Embryonic facial prominence (tissue), 1 donor: ENCODE data around the gene PRDM16.
"Not testable (repeated sequence)": the region's sequence is repeated elsewhere in the genome, so short reads cannot be mapped to it uniquely, and the experiment has no call there.

Experiments
- DNase-seq: peaks from one replicate; pipeline ENCODE4 v3.0.0-alpha.2; 2016; ENCODE audit errors: extremely low spot score

The PRDM16 gene

DNA sequence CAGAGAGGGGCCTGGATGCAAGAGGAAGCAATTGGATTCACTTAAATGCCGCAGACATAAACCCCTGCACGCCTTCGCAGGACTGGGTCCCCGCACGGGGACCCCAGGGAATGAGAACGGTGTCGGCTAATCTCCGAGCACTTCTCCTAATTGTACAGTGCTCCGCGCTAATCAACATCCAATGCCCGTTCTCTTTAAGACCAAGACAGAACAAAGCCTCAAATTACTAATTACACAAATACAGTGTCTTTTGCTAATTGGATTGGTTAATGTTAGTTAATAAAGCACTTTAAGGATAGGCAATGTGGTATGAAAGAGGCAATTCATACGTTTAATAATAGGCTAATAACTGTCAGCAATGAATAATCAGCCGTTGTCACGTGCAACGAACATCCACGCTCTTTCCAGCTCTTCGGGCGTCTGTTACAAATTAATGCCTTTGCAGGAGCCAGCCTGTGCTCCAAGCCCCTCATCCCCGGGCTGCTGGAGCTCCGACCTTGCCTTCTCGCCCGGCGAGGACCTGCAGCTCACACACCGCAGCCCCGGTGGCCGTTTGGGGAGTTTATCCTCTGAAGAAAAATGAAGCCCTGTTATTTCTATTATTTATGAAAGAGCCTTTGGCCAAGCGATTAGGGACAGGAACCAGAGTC, 157.8 kb downstream of the PRDM16 start:
- no peak for DNase-seq

DNA sequence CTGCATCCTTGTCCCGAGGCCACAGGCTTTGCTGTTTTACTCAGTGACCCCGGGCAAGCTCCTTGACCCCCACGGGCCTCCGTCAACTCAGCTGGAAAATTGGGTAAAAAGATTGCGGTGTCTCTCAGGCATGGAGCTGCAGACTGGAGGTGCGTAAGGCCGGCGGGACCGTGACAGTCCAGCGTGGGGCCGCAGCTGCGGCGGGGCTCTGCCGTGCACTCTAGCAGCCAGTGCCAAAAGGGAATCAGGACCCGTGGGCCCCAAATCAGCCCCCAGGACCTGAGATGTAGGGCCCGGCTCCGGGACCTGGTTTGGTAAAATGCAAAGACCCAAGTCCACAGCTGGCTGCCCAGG, 158.3 kb downstream of the PRDM16 start:
- no peak for DNase-seq

DNA sequence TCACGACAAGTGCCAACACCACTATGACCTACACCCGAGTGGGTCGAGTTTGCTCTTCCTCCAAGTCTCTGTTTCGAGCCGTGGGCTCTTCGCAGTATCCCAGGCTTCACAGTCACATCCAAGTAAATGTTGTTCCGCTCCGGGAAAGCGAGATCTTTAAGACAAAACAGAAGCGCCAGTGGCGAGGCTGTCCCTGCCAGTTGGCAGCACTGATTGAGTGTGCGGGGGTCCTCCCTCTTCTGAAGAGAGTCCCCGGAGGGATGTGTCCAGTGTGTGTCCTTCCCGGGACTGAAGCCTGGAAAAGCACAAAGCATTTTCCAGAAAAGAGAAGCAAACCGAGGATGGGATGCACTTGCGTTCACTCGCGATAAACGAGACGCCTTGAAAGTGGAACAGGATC, 158.9 kb downstream of the PRDM16 start:
- DNase-seq: no peak

DNA sequence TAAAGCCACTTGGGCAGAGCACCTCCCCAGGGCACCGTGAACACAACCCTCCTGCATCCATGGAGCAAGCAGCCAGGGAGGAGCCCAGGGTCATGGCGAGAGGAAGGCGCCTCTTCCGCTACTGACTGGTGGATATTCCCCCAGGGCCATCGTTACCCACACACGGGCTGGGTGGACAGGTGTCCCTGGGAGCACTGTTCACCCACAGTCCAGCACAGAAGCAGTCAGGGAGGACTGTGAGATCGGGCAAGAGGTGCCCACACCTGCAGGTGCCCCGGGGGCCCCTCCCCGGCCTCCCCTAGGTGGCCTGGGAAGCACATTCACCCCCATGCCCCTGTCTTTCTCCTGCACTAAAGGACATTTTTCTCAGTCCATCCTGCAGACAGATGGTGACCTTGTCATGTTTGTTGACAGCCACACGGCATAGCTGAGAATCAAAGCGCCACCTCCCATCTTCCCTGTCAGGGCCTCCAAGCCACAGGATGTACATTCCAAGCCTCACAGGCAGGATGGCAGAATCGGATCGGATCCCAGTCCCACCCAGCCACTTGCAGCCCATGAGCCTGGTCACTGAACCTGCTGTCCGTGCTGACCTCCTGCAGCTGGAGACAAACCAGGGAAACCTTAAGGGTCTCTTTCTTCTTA, 160.2 kb downstream of the PRDM16 start:
- DNase-seq: no peak

DNA sequence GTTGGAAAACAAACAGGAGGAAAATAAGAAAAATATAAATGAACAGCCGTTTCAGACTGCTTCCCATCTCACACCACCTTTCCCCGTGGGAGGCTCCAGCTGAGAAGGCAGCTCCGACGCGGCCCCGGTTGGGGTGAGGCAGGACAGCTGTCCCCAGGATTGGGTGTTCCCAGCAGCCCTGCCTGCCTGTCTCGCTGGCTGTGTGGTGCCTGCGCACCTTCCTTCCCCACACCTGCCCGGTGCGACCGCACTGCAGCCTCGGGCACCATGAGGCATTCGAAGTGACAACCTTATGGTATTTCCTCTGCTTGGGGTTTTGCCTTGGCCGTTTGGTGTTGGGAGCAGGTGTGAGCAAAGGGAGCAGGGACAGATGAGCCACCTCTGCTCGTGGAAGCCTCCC, 161.6 kb downstream of the PRDM16 start:
- DNase-seq: no peak

DNA sequence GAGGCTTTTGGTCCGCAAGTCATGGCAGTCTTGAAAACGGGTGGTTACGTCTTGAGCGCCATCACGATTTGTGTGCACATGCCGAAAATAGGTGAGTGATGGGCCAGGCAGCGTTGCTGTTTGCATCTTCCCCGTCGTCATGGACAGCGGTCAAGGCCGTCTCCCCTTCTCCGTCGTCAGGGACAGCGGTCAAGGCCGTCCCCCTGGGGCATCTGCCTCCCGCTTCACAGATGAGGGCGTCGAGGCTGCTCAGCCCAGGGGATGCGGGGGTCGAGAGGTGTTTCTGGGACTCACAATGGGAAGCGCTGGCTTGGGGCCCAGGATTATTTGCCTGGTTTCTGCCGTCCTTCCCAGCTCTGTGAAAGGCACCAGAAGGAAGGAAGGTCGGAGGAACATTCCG, 162.2 kb downstream of the PRDM16 start:
- DNase-seq: no peak

DNA sequence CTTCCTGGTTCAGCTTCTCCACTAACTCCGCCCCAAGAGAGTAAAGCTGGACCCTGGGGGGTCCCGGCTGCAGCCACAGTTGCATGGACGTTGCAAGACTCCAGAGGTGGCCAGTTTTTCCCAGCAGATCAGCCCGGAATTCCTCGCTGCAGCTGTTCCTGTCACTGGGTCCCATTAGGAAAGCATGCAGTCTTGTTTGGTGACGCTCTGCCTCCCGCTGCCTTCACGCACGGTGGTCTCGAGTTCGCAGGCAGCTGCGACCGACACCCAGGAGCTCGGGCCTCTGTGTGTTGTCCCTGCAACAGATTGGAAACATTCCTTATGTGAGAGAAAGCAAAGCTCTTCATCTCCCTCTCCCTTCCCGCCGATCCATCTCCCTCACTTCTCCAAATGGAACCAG, 162.8 kb downstream of the PRDM16 start:
- DNase-seq: no peak

DNA sequence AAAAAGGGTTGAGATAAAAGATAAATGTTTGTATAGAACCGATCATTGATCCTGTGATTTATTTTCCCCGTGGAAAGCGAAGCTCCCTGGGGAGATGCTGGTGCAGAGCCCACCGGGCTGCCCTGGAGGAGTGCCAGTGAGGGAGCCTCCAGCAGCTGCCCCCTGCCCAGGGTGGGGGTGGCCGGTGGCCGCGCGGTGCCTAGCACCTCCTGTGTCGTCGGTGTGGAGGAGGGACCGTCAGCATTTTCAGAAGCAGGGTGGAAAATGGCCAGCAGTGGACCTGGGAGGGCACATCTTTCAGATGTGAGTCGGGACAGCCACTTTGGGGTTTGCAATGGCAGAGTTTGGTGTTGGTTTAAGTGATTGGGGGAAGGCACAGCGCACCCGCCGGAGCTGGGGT, 164.0 kb downstream of the PRDM16 start:
- no peak for DNase-seq

DNA sequence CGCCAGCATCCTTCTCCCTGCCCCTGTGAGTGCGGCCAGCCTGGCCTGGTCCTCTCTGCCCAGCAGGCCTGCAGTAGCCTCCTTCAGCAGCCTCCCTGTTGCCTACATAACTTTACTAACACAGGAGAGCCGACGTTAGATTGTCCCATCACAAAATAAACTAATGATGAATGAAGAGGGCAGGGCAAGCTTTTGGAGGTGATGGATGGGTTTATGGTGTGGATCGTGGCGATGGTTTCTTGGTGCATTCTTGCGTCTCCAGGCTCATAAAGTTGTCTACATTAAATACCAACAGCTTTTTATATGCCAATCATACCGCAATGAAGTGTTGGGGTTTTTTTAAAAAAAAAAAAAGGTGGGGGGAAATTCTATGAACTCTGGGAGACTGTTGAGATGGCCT, 164.5 kb downstream of the PRDM16 start:
- DNase-seq: no peak

DNA sequence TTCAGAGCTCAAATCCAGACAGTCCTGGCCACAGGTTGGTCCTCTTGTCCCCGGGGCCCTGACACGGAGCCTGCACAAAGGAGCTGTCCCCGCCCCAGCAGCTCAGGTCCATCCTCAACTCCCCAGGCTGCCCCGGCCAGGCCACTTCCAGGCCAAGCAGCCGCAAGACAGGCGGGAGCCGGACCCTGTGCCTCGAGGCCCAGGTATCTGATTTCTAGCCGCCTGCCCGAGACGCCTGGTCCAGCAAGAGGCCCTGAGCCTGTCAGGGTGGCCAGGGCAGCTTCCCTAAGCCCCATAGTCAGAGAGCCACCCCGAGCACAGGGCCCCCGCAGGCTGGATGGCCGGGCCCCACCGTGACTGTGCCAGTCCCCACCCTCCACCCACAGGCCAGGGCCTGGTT, 165.3 kb downstream of the PRDM16 start:
- DNase-seq: no peak

DNA sequence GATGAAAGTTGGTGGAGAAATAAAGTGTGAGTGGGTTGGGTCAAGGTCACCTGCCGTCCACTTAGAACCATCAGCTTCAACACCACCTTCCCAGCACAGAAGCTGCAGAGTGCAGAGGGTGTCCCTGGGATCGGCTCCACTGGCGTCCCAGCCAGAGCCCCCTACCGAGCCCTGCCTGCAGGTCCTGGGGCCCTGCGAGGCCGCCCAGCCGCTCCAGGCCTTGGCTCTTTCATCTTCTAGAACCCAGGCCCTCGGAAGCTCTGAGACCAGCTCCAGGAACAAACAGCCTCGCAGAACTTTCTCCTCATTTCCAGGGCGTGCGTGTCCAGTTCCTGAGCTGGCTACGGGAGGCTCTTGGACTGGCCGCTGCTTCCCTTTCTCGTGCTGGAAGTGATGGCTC, 166.0 kb downstream of the PRDM16 start:
- no peak for DNase-seq

DNA sequence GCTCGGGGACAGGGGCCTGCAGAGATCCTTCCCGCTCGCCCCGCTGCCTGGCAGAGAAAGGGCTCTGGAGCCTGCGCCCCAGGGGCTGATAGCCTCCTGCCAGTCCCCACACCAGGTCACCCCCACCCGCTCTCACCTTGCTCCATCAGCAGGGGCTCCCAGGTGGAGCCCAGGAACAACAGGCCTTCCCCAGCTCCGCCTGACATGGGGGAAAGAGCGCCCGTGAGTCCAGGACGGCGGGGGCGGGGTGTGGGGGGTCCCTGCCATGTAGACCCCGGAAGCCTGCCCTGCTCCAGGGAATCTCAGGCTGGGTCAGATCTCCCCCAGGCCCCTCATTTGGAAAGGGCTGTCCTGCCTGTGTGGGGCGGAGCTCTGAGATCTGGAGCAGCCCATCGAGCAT, 166.5 kb downstream of the PRDM16 start:
- DNase-seq: no peak

DNA sequence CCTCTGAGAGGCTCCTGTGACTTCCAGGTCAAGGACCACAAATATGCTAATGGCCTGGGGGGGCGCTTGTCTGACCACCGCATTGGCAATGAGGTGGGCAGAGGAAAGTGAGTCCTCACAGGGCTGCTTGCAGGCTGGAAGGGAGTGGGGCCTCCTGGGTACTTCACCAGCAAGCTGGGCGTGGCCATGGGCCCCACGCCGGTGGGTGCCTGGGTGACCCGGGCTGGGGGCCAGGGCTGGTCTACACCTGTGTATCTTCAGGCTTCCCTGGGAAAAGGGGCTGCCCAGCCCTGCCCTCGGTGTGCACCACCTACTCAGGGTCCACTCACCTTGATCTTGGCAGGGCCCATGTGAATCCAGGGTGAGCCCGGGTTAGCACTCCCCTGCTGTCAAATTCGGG, 167.4 kb downstream of the PRDM16 start:
- DNase-seq: no peak

DNA sequence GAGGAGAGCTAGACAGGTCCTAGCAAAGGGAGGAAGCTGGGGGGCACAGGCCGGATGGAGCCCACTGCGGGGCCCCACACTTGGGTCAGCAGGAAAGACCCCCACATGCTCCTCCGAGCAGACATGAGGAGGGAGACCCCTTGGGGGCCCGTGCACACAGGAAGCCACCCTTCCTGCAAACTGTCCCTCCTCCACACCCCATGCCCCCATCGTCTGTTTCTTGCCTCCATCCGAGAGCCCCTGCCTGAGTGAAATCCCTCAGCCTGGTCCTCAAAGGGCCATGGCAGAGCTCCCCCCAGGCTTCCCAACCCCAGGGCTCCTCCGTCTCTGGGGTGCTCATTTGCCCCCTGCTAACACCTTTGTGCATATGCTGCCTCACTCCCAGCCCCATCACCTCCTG, 168.0 kb downstream of the PRDM16 start:
- DNase-seq: no peak

DNA sequence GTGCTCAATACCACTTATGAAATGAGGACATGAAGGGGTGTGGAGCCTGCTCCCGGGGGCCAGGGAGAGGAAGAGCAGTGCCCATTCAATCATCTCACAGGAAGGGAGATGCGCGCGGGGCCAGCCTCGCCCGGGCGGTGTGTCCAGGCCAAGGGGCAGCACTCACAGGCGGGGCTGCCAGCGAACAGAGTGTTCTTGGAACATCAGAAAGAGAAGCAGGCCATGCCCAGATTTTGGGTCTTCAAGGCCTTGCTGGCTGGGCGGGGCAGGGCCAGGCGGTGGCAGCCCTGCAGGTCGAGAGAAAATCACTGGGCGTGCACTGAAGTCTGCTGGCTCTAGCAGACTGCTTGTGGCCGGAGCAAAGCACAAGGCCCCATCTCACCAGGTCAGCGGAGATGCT, 168.6 kb downstream of the PRDM16 start:
- no peak for DNase-seq

DNA sequence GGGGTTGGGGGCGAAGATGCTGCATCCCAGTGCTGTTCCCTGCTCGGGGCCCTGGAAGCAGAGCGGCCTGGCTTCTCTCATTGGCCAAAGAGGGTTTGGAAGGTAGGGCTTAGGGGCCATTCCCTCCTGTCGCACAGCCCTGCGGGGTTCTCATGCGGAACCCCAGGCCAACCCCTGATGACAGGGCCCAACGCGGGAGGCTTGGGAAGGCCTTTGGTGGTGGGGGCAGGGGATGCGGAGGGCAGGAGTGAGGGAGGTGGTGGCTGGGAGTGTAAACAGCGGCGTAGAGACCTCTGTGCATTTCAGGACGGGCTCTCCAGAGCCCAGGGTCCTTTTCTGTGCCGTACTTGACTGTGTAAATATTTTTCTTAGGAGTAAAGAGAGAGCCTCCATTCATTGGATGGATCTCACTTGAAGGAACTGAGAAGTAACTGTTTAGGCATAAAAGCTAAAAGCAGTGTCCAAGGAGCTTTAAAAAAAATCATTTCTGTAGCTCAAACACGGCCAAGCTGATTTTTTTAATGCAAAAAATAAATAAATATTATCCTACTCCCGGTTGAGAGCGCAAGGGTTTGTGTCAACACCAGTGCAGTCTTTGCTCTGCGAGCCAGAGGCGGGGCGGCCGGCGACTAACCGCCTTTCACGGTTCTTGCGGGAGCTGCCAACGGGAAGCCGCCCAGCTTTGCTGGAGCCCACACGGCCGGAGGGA, 169.1 kb downstream of the PRDM16 start:
- DNase-seq: no peak

DNA sequence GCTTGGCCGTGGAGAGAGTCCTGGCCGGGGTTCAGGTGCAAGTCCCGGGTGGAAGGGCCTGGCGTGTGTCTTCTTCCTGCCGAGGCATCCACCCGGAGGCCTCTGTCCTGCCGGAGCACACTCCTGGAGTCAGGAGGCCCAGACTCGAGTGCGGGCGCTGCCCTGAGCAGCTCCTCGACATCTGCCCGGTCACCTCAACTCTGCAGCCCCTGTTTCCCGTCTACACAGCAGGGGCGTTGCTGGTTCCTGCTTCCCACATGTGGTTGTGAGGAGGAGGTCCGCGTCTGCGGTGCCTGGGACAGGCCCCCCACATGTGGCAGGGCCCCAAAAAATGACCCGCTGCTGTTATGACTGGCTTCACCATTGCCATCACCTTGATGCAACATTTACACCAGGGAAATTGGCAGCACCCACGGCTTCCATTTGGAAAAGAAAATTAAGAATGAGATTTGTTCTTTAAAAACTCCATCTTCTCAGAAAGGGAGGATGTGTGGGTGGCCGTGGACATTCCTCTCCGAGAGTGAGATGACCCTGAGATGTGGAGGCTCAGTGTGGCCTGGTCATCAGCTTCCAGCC, 169.8 kb downstream of the PRDM16 start:
- no peak for DNase-seq

DNA sequence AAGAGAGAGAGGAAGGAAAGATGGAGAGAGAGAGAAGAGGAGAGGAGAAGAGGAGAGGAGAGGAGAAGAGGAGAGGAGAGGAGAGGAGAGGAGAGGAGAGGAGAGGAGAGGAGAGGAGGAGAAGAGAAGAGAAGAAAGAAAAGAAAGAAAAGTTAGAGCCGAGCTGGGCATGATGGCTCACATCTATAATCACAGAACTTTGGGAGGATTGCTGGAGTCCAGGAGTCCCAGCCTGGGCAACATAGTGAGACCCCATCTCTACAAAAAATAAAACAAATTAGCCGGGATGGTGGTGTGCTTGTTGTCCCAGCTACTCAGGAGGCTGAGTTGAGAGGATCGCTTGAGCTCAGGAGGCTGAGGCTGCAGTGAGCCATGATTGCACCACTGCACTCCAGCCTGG, 171.0 kb downstream of the PRDM16 start:
- DNase-seq: not testable (repeated sequence)

DNA sequence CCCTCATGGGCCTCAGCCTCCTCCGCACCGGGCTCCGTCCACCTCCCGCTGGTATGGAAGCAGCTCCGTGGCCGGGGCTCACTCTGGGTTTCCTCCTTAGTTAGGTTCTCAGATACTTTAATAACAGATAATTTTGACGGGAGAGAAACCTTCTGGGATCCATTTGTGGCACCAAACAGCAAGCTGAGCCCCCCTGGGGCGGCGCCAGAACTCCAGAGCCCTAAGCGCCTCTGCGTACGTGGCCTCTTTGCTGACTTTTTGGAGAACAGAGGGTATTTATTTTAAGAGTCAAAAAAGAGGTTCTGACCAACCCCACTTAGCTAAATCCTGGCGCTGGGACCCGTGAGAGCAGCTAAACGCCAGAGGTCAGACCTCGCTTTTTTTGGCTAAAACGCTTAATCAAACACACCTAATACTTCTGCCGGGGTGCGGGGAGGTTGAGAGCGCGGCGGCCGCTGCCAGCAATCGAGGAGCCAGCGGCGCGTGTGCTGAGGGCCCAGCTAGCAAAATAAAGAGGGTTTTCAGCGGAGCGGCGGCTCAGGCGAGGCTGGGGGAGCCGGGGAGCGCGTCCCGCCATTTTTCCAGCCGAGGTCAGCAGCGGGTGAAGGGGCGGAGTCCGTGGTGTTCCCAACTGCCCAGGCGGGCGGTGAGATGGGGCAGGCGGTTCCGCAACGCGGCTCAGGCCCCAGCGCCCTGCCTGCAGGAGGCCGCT, 171.7 kb downstream of the PRDM16 start:
- no peak for DNase-seq

DNA sequence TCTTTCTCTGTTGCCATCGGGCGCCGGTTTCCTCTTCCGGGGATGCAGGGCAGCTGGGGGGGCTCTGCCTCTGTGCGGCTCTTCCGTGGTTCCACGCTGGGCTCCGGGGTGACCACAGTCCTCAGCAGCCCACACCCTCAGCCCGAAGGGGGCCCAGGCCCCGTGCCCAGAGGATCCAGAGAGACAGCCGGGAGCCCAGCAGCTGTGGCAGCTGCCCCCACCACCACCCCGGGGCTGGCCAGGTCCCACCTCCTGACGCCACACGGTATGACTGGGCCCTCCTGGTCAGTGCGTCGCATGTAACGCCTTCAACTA, 172.2 kb downstream of the PRDM16 start:
- DNase-seq: no peak

DNA sequence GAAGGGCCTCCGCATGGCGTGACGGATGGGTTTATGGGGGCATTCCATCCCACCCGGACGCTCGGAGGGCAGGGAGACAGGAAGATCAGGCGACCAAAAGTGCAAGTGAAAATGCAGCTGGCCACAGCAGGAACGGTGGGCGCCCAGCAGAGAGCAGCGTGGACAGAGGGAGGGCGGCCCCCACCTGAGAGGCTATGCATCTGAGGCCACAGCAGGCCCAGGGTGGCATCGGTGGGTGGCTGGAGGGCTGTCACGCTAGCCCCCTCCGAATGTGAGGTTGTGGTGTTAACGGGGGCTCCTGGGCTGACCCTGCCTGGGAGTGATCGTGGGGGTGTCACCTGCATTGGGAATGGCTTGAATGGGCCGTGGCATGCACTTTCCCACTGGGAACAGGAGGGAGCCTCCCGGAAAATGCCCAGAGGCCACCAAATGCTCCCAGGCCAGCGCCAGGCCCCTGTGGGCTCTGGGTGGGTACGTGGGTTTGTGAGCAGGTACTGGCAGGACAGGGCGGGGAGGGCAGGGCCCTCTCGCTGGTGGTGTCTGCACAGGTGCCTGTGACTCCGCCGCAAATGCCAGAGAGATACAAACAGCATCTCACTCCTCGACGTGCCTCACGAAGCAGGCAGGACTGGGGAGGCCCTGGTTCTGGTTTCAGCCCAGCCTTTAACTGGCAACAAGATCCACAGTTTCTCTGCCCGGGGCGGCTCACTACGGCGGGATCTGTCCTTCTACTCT, 172.8 kb downstream of the PRDM16 start:
- no peak for DNase-seq
